ENCODE data around the gene ANKRD39. TPM values are rescaled to one million over a fixed set of nuclear protein-coding genes. Genes with fewer than 3 reads are reported as not detected.
A peak's percentile ranks its signal among the peaks of the same experiment; 100 is the strongest.

The ANKRD39 gene
- total RNA-seq, 1 donor from 2014 or later = 14.9 TPM

- no peak for DNase-seq (ENCODE audit: low spot score)
- no peak for TF ChIP-seq CTCF (IDR thresholded peaks at IDR 0.05; ENCODE audit: unreplicated experiment)
- no peaks in the 10 kb centered on the region for H3K36me3 Mint-ChIP-seq (ENCODE audit: low read depth, unreplicated experiment)
- no peak overlapping the region for H3K4me3 Mint-ChIP-seq (ENCODE audit: unreplicated experiment)
- H3K27ac Mint-ChIP-seq (ENCODE audit: unreplicated experiment) = peak overlapping the region; percentile 30
- no peaks in the 10 kb centered on the region for H3K9me3 Mint-ChIP-seq (ENCODE audit: unreplicated experiment)
- H3K4me1 Mint-ChIP-seq (ENCODE audit: unreplicated experiment) = peaks cover 59% of the 10 kb centered on the region
- peaks cover 22% of the 10 kb centered on the region for H3K27me3 Mint-ChIP-seq (ENCODE audit: unreplicated experiment)
These were observed 21.2 kb upstream of the ANKRD39 start for GRCh38 chr2:96878796-96879544.

- no peak for TF ChIP-seq CTCF (IDR thresholded peaks at IDR 0.05; ENCODE audit: unreplicated experiment)
- DNase-seq (ENCODE audit: low spot score) = no peak
- peaks cover 65% of the 10 kb centered on the region for H3K4me1 Mint-ChIP-seq (ENCODE audit: unreplicated experiment)
- no peak overlapping the region for H3K4me3 Mint-ChIP-seq (ENCODE audit: unreplicated experiment)
- H3K27ac Mint-ChIP-seq (ENCODE audit: unreplicated experiment) = no peak overlapping the region
- H3K36me3 Mint-ChIP-seq (ENCODE audit: low read depth, unreplicated experiment) = no peaks in the 10 kb centered on the region
- H3K9me3 Mint-ChIP-seq (ENCODE audit: unreplicated experiment) = no peaks in the 10 kb centered on the region
- H3K27me3 Mint-ChIP-seq (ENCODE audit: unreplicated experiment) = peaks cover 23% of the 10 kb centered on the region
These were observed 20.4 kb upstream of the ANKRD39 start for GRCh38 chr2:96878171-96878570.

- DNase-seq (ENCODE audit: low spot score) = no peak
- no peaks in the 10 kb centered on the region for H3K9me3 Mint-ChIP-seq (ENCODE audit: unreplicated experiment)
- TF ChIP-seq CTCF (IDR thresholded peaks at IDR 0.05; ENCODE audit: unreplicated experiment) = no peak
- H3K27me3 Mint-ChIP-seq (ENCODE audit: unreplicated experiment) = peaks cover 24% of the 10 kb centered on the region
- H3K36me3 Mint-ChIP-seq (ENCODE audit: low read depth, unreplicated experiment) = no peaks in the 10 kb centered on the region
- no peak overlapping the region for H3K27ac Mint-ChIP-seq (ENCODE audit: unreplicated experiment)
- no peak overlapping the region for H3K4me3 Mint-ChIP-seq (ENCODE audit: unreplicated experiment)
- peaks cover 69% of the 10 kb centered on the region for H3K4me1 Mint-ChIP-seq (ENCODE audit: unreplicated experiment)
These were observed 19.8 kb upstream of the ANKRD39 start for GRCh38 chr2:96877631-96878092.

- no peak overlapping the region for H3K27ac Mint-ChIP-seq (ENCODE audit: unreplicated experiment)
- TF ChIP-seq CTCF (IDR thresholded peaks at IDR 0.05; ENCODE audit: unreplicated experiment) = no peak
- peaks cover 75% of the 10 kb centered on the region for H3K4me1 Mint-ChIP-seq (ENCODE audit: unreplicated experiment)
- H3K4me3 Mint-ChIP-seq (ENCODE audit: unreplicated experiment) = no peak overlapping the region
- peaks cover 26% of the 10 kb centered on the region for H3K27me3 Mint-ChIP-seq (ENCODE audit: unreplicated experiment)
- no peaks in the 10 kb centered on the region for H3K9me3 Mint-ChIP-seq (ENCODE audit: unreplicated experiment)
- no peak for DNase-seq (ENCODE audit: low spot score)
- no peaks in the 10 kb centered on the region for H3K36me3 Mint-ChIP-seq (ENCODE audit: low read depth, unreplicated experiment)
These were observed 19.2 kb upstream of the ANKRD39 start for GRCh38 chr2:96877042-96877451.

GRCh38 chr2:96876269-96877041 is 18.6 kb upstream of the ANKRD39 start:
- no peak for DNase-seq (ENCODE audit: low spot score)
- Mint-ChIP-seq H3K36me3 (ENCODE audit: low read depth, unreplicated experiment) (peaks cover under 1% of the 10 kb centered on the region), H3K4me1 (ENCODE audit: unreplicated experiment) (peaks cover 70% of the 10 kb centered on the region), H3K27me3 (ENCODE audit: unreplicated experiment) (peaks cover 27% of the 10 kb centered on the region), H3K4me3 (ENCODE audit: unreplicated experiment) (no peak overlapping the region), H3K9me3 (ENCODE audit: unreplicated experiment) (no peaks in the 10 kb centered on the region), H3K27ac (ENCODE audit: unreplicated experiment) (peak overlapping the region; percentile 61)
- TF ChIP-seq CTCF (IDR thresholded peaks at IDR 0.05; ENCODE audit: unreplicated experiment) = no peak

Data from endothelial cell (in vitro differentiated cells).